K562 (cell line): ENCODE data around the gene OLFML2B. TPM values are rescaled to one million over a fixed set of nuclear protein-coding genes. Genes with fewer than 3 reads are reported as not detected.

Experiments
- ATAC-seq: fragments of 200-7000 bp; cut with Tn5 transposase; 3 replicates; pipeline ENCODE4 v1.9.1; 2020; ENCODE audit warnings: moderate library complexity
- BruUV-seq: library from RNA; stranded (reverse); fragments of 400-500 nt; replicated peaks from 2 replicates; lab custom pipeline; 2021; lab: Mats Ljungman, UMichigan
- CTCF ChIA-PET: fragments of 300-600 bp; formaldehyde crosslinking; extraction: SDS; loops from one replicate; lab custom pipeline; 2021; ENCODE audit warnings: low intra/inter-chr PET ratio; lab: Yijun Ruan, JAX
- POLR2A ChIA-PET: fragments of 300-600, 350-650 bp; sonication (Branson Sonifier 250); formaldehyde crosslinking; extraction: SDS; loops from one replicate; lab custom pipeline; 2021; ENCODE audit warnings: antibody characterized with exemption, inconsistent platforms; lab: Yijun Ruan, JAX
- DNase-seq, 4 experiments: peaks; one replicate each; pipeline versions ENCODE4 v3.0.0 to v3.0.0-alpha.2; 2011 to 2018; ENCODE audit warnings: low spot score in 3 of 4, mixed read lengths in 3 of 4; ENCODE audit errors: extremely low read depth in 1 of 4
- FAIRE-seq: peaks from 2 replicates; lab custom pipeline; 2011; peaks lifted over from hg19 to GRCh38; lab: Jason Lieb, UNC
- H2AFZ ChIP-seq: 2 replicates; pipeline ENCODE4 v1.6.0; 2011; ENCODE audit warnings: low read depth, low read length, control low read depth, inconsistent platforms
- H3K27ac ChIP-seq: fragments of 200-600 bp; 3 replicates; pipeline ENCODE4 v1.8.0; 2011; ENCODE audit warnings: low read depth, mild to moderate bottlenecking, control low read depth, inconsistent platforms, low read length, moderate library complexity, mixed read lengths; ENCODE audit errors: extremely low read depth
- H3K27me3 ChIP-seq, 2 experiments: fragments of 300-600 bp in 1 of 2; 2 replicates in 1 of 2; 3 replicates in 1 of 2; pipeline versions ENCODE4 v1.6.0 to v1.8.0; 2011; ENCODE audit warnings: inconsistent platforms in 2 of 2, low read length in 2 of 2, mild to moderate bottlenecking in 1 of 2, mixed read lengths in 1 of 2, moderate library complexity in 1 of 2; ENCODE audit not compliant: control insufficient read depth in 2 of 2, insufficient read depth in 2 of 2
- H3K36me3 ChIP-seq: fragments of 300-600 bp; 3 replicates; pipeline ENCODE4 v1.8.0; 2011; ENCODE audit warnings: mild to moderate bottlenecking, low read length, inconsistent platforms; ENCODE audit not compliant: control insufficient read depth, insufficient read depth
- H3K4me1 ChIP-seq, 2 experiments: fragments of 200-600 bp in 1 of 2; replicated peaks in 1 of 2; 2 replicates in 1 of 2; 3 replicates in 1 of 2; pipeline versions ENCODE4 v1.5.1 to v1.8.0; 2011; ENCODE audit warnings: inconsistent platforms in 2 of 2, low read length in 2 of 2, mild to moderate bottlenecking in 1 of 2, mixed read lengths in 1 of 2, moderate library complexity in 1 of 2; ENCODE audit not compliant: control insufficient read depth in 2 of 2, insufficient read depth in 2 of 2
- H3K4me2 ChIP-seq: 2 replicates; pipeline ENCODE4 v1.6.1; 2011; ENCODE audit warnings: low read length, control low read depth, inconsistent platforms, mixed read lengths; ENCODE audit not compliant: insufficient read depth
- H3K4me3 ChIP-seq: fragments of 200-600 bp; sonication (generic), shearing (Covaris generic); 2 replicates; pipeline ENCODE4 v1.5.1; 2016; ENCODE audit warnings: control low read depth, inconsistent platforms
- H3K79me2 ChIP-seq: fragments of 200-600 bp; 3 replicates; pipeline ENCODE4 v1.8.0; 2011; ENCODE audit warnings: low read length, inconsistent platforms; ENCODE audit not compliant: control insufficient read depth, insufficient read depth
- H3K9ac ChIP-seq, 2 experiments: 2 replicates each; pipeline versions ENCODE4 v1.6.0 to v1.6.1; 2011; ENCODE audit warnings: low read depth in 2 of 2, low read length in 2 of 2, control low read depth in 1 of 2, inconsistent platforms in 1 of 2, mild to moderate bottlenecking in 1 of 2, mixed read lengths in 1 of 2; ENCODE audit not compliant: insufficient read depth in 1 of 2
- H3K9me1 ChIP-seq: one replicate; pipeline ENCODE4 v1.6.0; 2011; ENCODE audit warnings: inconsistent platforms, mild to moderate bottlenecking, low read length, moderate library complexity; ENCODE audit not compliant: control insufficient read depth, insufficient read depth
- H3K9me3 ChIP-seq: replicated peaks from 2 replicates; pipeline ENCODE4 v1.5.1; 2011; ENCODE audit warnings: low read depth, low read length, inconsistent platforms; ENCODE audit not compliant: control insufficient read depth, insufficient read depth
- H4K20me1 ChIP-seq: replicated peaks from 2 replicates; pipeline ENCODE4 v1.6.1; 2011; ENCODE audit warnings: low read length, inconsistent platforms, mixed read lengths; ENCODE audit not compliant: control insufficient read depth, insufficient read depth
- CBX2 ChIP-seq: fragments of 200-600 bp; sonication (generic); IDR thresholded peaks from one replicate; pipeline ENCODE4 v1.6.1; 2012; ENCODE audit warnings: mild to moderate bottlenecking, low read length, inconsistent platforms; ENCODE audit not compliant: insufficient read depth, poor library complexity, severe bottlenecking
- KDM5B ChIP-seq: fragments of 200-600 bp; sonication (generic); IDR thresholded peaks from 2 replicates; pipeline ENCODE4 v1.6.1; 2012; ENCODE audit warnings: low read depth, mild to moderate bottlenecking, moderate library complexity, low read length, control low read depth, inconsistent platforms; ENCODE audit not compliant: insufficient replicate concordance
- NCOA6 ChIP-seq: fragments of 450-650 bp; IDR thresholded peaks from 2 replicates; pipeline ENCODE4 v1.6.1; 2017; ENCODE audit warnings: mild to moderate bottlenecking
- PHF20 ChIP-seq: fragments of 450-650 bp; IDR thresholded peaks from 2 replicates; pipeline ENCODE4 v1.6.1; 2018; ENCODE audit not compliant: partially characterized antibody
- PTRF ChIP-seq: fragments of 450-650 bp; IDR thresholded peaks from 2 replicates; pipeline ENCODE4 v1.6.1; 2016; ENCODE audit warnings: mild to moderate bottlenecking, missing genetic modification characterization, missing compliant biosample characterization
- USF2 ChIP-seq: sonication (generic); formaldehyde crosslinking; IDR thresholded peaks from 2 replicates; pipeline ENCODE4 v1.5.0; 2020; ENCODE audit warnings: missing genetic modification reagents
- ZFP36 ChIP-seq: fragments of 150-350 bp; IDR thresholded peaks from 2 replicates; pipeline ENCODE4 v1.6.1; 2018; ENCODE audit warnings: low read length, low read depth; ENCODE audit not compliant: partially characterized antibody
- ZFX ChIP-seq: sonication (generic); formaldehyde crosslinking; IDR thresholded peaks from 2 replicates; pipeline ENCODE4 v1.8.0; 2022; ENCODE audit warnings: mild to moderate bottlenecking, missing genetic modification reagents, moderate library complexity
- ZHX1 ChIP-seq: fragments of 150-350 bp; conservative IDR thresholded peaks from 2 replicates; pipeline ENCODE4 v1.6.1; 2014; ENCODE audit warnings: low read length
- ZNF408 ChIP-seq: fragments of 250-450 bp; sonication (Bioruptor Pico); IDR thresholded peaks from 2 replicates; pipeline ENCODE4 v1.4.0; 2020; ENCODE audit warnings: low read depth, mild to moderate bottlenecking, moderate library complexity
- WGBS: fragments of 100-300 bp; shearing (Covaris generic); methylation state at CpG from one replicate; pipeline ENCODE4 v1.1.6; 2016; ENCODE audit warnings: low coverage, mixed read lengths; ENCODE audit not compliant: insufficient coverage; ENCODE audit errors: missing lambda C conversion rate; 5-methylcytosine and 5-hydroxymethylcytosine counted together
- in situ Hi-C: fragments of 300-500 bp; cut with MboI; formaldehyde crosslinking; loops from 4 replicates; pipeline ENCODE4 v1.15.0; 2018; ENCODE audit warnings: inconsistent platforms, mixed read lengths
- intact Hi-C: fragments of 100-400 bp; cut with micrococcal nuclease; formaldehyde crosslinking; loops from 2 replicates; pipeline ENCODE4 v1.14.2; 2022
- polyA plus RNA-seq, 8 experiments: library from polyadenylated mRNA; depleted of rRNA in 4 of 8; stranded (reverse) in 5 of 8; unstranded in 3 of 8; fragments of >200 nt; fragmentation: Nextera tagmentation in 2 of 8; fragmentation: Illumina TruSeq in 1 of 8; extraction: Ambion mirVana in 2 of 8; extraction: Trizol in 1 of 8; gene quantifications; 2 replicates each; pipeline versions ENCODE4 v1.2.1 to v1.2.3, GENCODE V29; 2011 to 2014; ENCODE audit warnings: inconsistent platforms in 1 of 8, missing spikeins in 1 of 8
- total RNA-seq, 7 experiments: library from RNA; depleted of rRNA in 6 of 7; stranded (reverse); fragments of >200 nt in 6 of 7; fragmentation: Illumina TruSeq in 2 of 7; extraction: Trizol in 2 of 7; gene quantifications; 2 replicates each; pipeline versions ENCODE4 v1.2.1 to v1.2.3, GENCODE V29; 2011 to 2021; ENCODE audit warnings: low replicate concordance in 1 of 7
- TF ChIP-seq, protein P1 (sequence below): fragments of 450-650 bp; formaldehyde crosslinking; IDR thresholded peaks from 2 replicates; pipeline ENCODE4 v1.4.0; 2022; ENCODE audit warnings: missing genetic modification characterization
- TF ChIP-seq, protein P2 (sequence below): fragments of 200-800 bp; sonication (Bioruptor generic); IDR thresholded peaks from 2 replicates; pipeline ENCODE4 v1.6.1; 2017; ENCODE audit warnings: missing genetic modification characterization, missing compliant biosample characterization
- TF ChIP-seq, protein P3 (sequence below): sonication (generic); formaldehyde crosslinking; IDR thresholded peaks from 2 replicates; pipeline ENCODE4 v1.8.0; 2022; ENCODE audit warnings: mild to moderate bottlenecking, missing genetic modification reagents

OLFML2B gene
- total and polyA plus RNA-seq, 9 of the 15 experiments (the other 6 are each of a cell fraction or from before 2014, with no cell fraction given) = not detected

GRCh38 chr1:162042361-162042760 is 18.7 kb upstream of the OLFML2B start:
- Histone ChIP-seq H4K20me1 (no peaks in the 10 kb centered on the region), H3K79me2 (no peaks in the 10 kb centered on the region), H2AFZ (no peak overlapping the region), H3K4me2 (no peak overlapping the region), H3K36me3 (no peaks in the 10 kb centered on the region), H3K4me1 (no peaks in the 10 kb centered on the region), H3K9me3 (no peaks in the 10 kb centered on the region; the same call in 1 of the 2 replicates), H3K4me3 (no peak overlapping the region), H3K9ac (no peak overlapping the region), H3K9me1 (no peaks in the 10 kb centered on the region), H3K27ac (no peak overlapping the region), H3K27me3 (no peaks in the 10 kb centered on the region)
- no TSS peak for BruUV-seq
- DNase-seq (no peak), ATAC-seq (no peak), FAIRE-seq (no peak)
- 0% methylated on average over 1 of the region's 1 CpG for WGBS
- intact Hi-C loops (no loop called here), in situ Hi-C loops (no loop called here)
- ChIA-PET CTCF (no interaction called here), POLR2A (interaction anchor here (0.6 kb wide), 1 partner anchor 1209 kb away, joined by 4 read pairs; no protein-coding TSS in a partner anchor)
- no peak for TF ChIP-seq PHF20
- no peak for TF ChIP-seq ZNF408 (CRISPR knock-in tag)
- TF ChIP-seq, protein P1, sequence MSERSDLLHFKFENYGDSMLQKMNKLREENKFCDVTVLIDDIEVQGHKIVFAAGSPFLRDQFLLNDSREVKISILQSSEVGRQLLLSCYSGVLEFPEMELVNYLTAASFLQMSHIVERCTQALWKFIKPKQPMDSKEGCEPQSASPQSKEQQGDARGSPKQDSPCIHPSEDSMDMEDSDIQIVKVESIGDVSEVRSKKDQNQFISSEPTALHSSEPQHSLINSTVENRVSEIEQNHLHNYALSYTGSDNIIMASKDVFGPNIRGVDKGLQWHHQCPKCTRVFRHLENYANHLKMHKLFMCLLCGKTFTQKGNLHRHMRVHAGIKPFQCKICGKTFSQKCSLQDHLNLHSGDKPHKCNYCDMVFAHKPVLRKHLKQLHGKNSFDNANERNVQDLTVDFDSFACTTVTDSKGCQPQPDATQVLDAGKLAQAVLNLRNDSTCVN (CRISPR knock-in tag) = no peak
- TF ChIP-seq CBX2 = no peak
- no peak for TF ChIP-seq ZFX (CRISPR knock-in tag)
- no peak for TF ChIP-seq USF2
- TF ChIP-seq ZHX1 = no peak
- no peak for TF ChIP-seq PTRF (tag)
- TF ChIP-seq, protein P2, sequence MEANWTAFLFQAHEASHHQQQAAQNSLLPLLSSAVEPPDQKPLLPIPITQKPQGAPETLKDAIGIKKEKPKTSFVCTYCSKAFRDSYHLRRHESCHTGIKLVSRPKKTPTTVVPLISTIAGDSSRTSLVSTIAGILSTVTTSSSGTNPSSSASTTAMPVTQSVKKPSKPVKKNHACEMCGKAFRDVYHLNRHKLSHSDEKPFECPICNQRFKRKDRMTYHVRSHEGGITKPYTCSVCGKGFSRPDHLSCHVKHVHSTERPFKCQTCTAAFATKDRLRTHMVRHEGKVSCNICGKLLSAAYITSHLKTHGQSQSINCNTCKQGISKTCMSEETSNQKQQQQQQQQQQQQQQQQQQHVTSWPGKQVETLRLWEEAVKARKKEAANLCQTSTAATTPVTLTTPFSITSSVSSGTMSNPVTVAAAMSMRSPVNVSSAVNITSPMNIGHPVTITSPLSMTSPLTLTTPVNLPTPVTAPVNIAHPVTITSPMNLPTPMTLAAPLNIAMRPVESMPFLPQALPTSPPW (CRISPR knock-in tag) = no peak
- no peak for TF ChIP-seq KDM5B
- no peak for TF ChIP-seq ZFP36
- TF ChIP-seq NCOA6 = no peak
- TF ChIP-seq, protein P3, sequence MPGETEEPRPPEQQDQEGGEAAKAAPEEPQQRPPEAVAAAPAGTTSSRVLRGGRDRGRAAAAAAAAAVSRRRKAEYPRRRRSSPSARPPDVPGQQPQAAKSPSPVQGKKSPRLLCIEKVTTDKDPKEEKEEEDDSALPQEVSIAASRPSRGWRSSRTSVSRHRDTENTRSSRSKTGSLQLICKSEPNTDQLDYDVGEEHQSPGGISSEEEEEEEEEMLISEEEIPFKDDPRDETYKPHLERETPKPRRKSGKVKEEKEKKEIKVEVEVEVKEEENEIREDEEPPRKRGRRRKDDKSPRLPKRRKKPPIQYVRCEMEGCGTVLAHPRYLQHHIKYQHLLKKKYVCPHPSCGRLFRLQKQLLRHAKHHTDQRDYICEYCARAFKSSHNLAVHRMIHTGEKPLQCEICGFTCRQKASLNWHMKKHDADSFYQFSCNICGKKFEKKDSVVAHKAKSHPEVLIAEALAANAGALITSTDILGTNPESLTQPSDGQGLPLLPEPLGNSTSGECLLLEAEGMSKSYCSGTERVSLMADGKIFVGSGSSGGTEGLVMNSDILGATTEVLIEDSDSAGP (CRISPR knock-in tag) = no peak
